GM18508 (cell line): ENCODE measurements around the gene ACTR1A.
A peak's percentile ranks its signal among the peaks of the same experiment; 100 is the strongest.

Source experiments
- ATAC-seq: cut with Tn5 transposase; IDR thresholded peaks from one replicate; pipeline ENCODE4 v1.9.1; 2021; ENCODE audit warnings: moderate number of reproducible peaks; ENCODE audit not compliant: insufficient read depth, unreplicated experiment

ACTR1A gene

DNA sequence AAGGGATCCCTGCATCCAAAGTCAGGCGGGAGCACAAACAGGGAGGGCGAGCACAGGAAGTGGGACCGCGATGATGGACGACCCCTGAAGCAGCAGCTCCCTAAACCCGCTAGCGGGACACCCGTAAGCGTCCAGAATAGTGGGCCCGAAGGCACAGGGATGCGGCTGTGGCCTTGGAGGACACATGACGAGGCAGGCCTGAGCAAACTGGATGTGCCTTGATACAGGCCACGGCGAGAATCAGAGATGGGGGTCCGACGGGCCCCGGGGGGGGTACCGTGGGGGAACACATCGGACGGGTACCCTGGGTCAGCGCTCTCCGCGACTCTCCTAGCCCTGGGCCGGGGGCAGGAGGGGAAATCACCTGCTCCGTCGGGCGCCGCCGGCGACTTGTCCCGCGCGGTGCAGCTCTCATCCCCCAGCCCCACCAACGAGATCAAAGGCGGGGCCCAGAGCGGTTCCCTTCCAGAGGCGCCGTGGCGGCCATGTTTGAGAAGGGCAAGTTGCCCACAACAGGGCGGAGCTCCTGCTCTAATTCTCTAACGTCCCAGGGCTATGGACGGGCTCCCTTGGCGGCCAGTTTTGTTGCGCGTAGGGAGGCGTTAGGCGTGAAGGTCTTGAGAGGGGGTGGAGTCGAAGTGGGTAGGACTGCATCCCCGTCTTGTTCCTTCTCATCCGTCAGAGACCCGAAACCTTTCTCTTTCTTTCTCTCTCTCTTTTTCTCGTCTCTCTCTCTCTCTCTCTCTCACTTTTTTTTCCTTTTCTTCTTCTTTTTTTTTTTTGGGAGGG lies 70.2 kb downstream of the ACTR1A start, which contains the start of gene CUEDC2:
CUEDC2 (minus strand) TSS at position 413 of the 789 bp plus-strand sequence. CDS start 7,386 bp downstream, outside the sequence.
- ATAC-seq = peak; percentile 86

DNA sequence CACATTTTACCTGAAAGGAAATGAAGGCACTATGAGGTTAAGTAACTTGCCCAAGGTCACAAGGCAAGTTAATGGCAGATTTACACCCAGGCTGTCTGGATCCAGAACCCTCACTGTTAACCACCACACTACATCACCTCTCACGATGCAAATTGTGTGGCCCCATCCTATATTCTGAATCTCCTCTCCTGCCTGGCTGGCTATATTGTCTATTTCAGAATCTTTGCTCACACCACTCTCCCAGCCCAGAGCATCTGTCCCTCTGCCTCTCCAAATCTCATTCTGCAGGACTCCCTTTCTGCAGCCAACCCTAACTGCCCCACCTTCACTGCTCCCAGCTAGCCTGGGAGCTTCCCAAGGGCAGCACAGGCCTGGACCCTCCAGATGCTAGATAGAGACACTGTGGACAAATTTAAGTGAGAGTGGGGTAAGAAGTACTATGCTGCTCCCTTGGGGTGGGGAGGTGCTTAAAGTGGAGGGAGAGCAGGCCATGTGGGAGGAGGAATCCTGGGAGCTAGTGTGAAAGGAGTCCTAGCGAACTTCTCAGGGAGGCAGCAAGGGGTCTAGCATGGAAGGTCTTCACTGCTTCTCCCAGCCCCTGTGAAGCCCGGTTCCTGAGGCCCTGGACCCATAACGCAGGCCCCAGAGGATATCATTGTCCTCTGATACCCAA lies 70.9 kb downstream of the ACTR1A start:
- ATAC-seq = no peak

DNA sequence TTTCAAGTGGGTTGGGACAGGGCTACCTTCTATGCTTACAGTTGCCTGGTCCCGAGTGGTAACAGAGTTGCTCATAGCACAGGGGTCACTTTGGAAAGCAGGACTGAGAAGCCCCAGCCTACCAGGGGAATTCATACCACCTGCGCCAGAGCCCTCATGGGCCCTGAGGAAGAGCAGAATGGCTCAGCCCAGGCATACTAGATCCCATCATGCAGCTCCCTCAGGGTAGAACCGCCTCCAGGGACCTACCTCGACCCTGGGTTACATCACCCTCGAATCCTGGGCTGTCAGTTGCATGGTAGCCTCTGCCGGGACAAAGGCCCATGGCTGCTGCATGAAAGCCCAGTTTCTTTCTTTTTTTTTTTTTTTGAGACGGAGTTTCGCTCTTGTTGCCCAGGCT lies 73.0 kb downstream of the ACTR1A start:
- ATAC-seq = no peak
